ENCODE data around the gene GPR89B.
"Not testable (repeated sequence)": the region's sequence is repeated elsewhere in the genome, so short reads cannot be mapped to it uniquely, and the experiment has no call there.

Gene GPR89B

DNA sequence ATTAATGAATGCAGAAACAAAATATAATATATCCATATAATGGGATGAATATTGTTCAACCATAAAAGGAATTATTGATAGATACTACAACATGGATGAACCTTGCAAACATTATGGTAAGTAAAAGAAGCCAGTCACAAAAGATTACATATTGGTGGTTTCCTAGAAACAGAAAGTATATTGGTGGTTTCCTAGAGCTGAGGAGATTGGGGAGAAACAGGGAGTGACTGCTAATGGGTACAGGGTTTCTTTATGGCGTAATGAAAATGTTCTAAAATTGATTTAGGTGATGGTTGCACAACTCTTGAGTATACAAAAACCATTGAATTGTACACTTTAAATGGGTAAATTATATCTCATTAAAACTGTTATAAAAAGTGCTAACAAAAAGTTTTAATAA, 14.3 kb downstream of the GPR89B start:
- FAIRE-seq, result peak; percentile 87

DNA sequence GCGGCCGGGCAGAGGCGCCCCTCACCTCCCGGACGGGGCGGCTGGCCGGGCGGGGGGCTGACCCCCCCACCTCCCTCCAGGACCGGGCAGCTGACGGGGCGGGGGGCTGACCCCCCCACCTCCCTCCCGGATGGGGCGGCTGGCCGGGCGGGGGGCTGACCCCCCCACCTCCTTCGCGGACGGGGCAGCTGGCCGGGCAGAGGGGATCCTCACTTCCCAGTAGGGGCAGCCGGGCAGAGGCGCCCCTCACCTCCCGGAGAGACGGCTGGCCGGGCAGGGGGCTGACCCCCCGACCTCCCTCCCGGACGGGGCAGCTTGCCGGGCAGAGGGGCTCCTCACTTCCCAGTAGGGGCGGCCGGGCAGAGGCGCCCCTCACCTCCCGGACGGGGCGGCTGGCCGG, 21.3 kb downstream of the GPR89B start:
- not testable (repeated sequence) for FAIRE-seq

DNA sequence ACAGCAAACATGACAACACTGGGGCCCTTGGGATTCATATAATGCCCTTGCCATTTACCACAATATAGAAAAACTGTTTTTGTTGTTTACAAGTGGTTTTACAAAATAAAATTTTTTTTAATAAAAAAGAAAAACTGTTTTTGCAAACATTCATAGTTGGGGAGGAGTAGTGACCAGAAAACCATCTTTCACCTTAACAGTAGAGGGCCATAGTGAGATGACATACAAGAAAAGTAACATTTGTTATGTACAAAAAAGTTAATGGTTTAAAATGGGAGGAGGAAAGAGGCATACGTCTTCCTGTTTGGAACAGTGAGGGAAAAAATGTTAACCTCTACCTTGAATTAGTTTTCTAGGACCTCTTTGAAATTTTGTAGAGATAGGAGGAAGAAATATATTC, 30.7 kb downstream of the GPR89B start:
- FAIRE-seq, result not testable (repeated sequence)

DNA sequence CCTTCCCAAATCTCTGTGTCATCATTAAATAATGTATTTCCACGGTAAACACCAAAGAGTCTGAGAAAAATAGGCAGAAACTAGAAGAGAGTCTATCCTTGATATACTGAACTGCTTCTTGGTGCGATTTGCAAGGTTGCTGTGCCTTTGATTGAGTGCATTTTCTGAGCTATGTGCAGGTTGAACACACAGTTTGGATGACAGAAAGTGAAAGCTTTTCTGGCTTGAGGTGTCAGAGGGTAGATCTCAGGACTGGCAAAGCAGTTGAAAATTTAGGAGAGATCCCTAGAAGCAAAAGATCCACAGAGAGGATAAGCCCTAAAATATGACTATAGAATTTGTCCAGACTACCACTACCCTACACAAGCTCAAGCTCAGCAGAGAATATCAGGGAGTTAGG, 31.5 kb downstream of the GPR89B start:
- not testable (repeated sequence) for FAIRE-seq

DNA sequence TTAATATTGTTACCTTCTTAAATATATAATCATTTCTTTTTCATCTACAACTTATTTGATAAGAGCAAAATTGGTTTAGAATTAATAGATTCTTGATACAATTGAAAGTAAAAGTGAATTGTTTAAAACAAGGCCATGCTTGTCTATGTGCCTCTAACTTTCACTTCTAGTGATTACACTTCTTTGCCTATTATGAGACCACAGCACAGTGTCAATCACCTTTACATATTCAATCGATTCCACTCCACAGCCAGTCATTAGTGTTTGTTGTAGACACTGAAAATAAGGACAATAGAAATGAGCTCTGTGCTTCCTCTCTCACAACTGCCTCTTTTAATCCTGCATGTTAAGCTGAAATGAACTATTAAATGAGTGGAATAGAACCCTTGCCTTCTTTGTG, 36.4 kb downstream of the GPR89B start:
- not testable (repeated sequence) for FAIRE-seq

DNA sequence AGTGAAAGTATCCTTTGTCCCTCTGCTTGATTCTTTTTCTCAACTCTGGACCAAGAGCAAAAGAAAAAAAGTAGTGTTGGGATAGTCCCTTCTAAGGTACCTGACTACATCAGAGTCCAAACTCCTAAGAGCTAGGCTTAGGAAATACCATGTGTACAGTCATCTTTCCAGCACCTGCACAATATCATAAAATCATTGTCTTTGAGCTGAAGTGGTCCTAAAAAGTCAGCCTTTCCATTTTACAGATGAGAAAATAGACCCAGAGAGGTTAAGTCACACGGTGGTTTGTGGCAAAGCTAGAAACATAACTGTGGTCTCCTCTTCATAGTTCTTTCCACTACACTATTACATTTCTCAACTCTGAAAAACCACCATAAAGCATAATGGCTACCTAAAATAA, 38.4 kb downstream of the GPR89B start:
- not testable (repeated sequence) for FAIRE-seq

DNA sequence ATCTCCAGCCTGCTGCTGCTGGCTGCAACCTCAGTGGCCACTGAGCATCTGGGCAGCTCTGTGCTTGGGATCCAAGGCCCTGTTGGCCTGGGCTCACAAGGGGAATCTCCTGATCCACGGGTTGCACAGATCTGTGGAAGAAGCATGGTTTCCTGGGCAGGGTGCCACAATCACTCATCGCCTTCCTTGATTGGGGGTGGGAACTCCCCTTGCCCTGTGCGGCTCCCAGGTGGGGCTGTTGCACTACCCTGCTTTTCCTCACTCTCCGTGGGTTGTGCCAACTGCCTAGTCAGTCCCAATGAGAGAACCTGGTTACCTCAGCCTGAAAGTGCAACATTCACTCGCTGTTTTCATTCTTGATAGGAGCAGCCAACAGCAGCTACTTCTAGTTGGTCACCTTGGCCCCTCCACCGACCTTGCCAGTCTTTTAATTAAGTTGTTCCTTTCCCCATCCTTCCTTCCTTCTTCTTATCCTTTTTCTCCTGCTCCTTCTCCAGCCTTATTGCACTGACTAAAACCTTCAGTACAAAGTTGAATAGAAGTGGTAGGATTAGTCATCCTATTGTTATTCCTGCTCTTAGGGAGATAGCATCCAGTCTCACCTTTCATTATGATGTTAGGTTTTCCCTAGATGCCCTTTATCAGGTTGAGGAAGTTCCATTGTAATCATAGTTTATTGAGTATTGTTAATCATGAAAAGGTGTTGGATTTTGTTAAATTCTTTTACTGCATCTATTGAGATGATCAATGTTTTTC, 50.9 kb downstream of the GPR89B start:
- not testable (repeated sequence) for FAIRE-seq

DNA sequence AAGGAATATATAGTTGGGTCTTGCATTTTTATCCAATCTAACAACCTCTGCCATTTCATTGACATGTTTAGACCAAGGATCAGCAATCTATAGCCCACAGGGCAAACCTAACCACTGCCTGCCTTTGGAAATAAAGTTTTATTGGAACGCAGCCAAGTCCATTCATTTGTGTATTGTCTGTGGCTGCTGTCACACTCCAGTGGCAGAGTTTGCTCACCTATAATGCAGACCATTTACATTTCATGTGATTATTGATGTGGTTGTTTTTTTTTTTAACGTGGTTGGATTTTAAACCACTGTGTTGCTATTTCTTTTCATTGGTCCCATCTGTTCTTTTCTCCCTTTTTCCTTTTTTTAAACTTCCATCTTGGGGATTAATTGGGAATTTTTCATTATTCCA, 57.2 kb downstream of the GPR89B start:
- FAIRE-seq, result not testable (repeated sequence)

DNA sequence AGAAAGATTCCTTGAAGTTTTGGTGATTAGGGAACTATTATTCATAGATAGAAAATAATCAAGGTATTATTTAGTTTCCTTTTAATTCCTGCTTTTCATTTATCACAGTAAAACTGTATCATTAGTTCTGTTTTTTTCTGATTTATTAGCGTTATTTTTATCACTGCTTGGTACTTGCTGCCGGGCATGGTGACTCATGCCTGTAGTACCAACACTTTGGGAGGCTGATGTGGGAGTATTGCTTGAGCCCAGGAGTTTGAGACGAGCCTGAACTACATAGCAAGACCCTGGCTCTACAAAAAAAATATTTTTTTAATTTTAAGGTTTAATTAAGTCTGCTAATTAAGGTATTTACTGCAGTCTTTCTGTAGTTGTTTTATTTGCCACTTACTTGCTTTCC, 59.7 kb downstream of the GPR89B start:
- not testable (repeated sequence) for FAIRE-seq

DNA sequence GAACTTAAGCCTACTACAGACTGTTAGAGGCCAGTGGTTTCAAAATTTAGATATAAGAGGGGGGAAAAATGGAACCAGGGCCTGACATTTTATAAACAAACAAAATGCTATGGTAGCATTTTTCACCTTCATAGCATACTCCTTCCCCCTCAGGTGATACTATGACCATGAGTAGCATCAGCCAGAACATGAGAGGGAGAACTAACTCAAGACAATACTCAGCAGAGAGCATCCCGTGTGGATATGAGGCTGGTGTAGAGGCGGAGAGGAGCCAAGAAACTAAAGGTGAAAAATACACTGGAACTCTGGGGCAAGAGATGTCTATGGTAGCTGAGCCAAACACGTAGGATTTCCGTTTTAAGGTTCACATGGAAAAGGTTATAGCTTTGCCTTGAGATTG, 64.7 kb downstream of the GPR89B start:
- FAIRE-seq, result not testable (repeated sequence)

DNA sequence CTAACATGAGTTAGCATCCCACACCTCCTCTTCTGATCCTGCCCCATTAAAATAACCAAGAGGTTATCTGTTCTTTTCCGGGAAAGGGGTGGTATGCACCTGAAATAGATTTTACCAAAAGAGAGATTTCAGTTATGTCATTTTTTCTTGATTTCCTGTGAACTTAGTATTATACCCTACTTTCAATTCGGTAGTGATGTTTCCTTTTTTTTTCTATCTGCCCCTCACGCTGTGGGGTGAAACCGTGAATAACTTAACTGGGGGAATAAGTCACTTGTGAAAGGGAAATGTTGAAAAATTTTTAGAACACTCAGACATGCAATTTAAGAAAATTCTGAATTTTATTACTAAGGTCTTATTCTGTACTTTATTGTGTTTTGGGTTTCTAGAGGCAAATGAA, 65.2 kb downstream of the GPR89B start:
- FAIRE-seq, result not testable (repeated sequence)

DNA sequence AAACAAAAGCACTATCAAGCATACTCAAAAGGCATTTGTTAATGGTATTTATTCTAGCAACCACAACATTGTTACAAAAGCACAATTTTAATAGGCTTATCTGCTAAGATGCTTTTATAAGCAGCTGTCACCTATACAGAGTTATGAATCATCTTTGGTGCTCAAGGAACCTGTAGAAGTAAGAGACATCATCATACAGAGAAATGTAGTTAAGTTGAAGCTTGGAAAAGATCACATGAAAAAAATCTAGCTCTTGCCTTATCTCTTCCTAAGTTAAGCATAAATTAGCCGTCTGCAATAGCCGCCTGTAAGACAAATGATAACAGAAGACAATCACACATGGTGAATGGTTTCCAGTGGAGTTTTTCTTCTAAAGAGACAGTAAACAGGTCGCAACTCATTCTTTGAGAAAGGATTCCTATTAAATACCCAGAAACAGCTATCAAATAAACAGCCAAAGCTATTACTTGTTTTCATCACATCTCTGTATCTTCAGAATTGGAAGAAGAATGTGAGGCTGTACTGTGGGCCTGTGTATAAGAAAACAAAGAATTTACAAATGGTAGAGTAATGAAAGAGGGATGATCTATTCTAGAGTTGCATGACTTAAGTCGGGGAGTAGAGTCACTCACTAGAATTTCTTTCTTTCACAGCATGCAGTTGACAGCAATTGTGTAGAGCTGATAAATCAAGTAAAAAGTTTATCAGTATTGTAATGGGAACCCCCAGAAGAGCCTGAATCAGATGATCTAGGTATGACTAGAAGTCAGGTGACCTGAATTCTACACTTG, 65.8 kb downstream of the GPR89B start:
- FAIRE-seq, result not testable (repeated sequence)

DNA sequence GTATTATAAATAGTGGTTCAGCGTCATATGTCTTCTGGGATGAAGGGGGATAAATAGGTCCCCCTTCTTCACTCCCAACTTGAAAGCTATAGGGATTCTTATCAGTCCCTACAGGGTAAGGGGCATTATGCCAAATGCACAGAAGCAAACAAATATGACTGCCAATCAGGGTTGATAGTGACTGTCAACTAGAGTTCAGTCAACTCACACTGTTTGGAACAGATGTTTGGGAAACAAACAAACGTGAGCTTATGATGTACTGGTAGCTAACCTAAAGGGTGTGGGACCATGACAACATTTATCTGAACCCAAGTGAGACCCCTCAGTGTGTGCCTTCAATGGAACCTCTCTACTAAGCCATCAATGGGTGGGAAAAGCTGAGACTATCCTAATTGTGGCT, 67.9 kb downstream of the GPR89B start:
- not testable (repeated sequence) for FAIRE-seq

DNA sequence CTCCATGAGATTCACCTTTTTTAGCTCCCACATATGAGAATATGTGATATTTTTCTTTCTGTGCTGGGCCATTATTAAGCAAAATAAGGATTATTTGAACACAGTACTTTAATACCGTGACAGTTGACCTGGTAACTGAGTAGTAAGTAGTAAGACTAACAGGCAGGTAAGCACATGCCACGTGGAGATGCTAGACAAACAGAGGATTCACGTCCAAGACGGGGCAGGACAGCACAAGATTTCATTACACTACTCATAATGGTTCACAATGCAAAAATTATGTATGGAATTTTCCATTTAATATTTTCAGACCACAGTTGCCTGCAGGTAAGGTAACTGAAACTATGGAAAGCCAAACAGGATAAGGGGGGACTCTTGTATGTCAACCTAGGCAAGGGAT, 79.5 kb downstream of the GPR89B start:
- not testable (repeated sequence) for FAIRE-seq

DNA sequence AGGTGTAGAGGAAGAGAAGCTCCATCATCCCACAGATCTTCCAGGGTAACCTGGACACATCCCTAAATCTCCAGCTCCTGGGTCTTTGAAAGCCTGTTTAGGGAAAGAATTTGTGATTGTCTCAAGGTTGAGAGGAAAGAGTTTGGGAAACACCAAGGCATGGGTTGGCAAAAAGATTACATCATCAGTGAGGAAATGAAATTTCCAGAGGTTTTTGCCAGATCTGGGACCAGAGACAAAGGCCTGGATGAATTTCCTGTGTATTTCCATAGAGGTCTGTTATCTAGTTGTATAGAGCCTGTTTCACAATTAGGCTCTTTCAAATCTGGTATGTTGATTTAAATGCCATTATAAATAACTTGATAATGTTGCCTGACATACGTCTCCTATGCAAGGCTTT, 82.3 kb downstream of the GPR89B start:
- no peak for FAIRE-seq

DNA sequence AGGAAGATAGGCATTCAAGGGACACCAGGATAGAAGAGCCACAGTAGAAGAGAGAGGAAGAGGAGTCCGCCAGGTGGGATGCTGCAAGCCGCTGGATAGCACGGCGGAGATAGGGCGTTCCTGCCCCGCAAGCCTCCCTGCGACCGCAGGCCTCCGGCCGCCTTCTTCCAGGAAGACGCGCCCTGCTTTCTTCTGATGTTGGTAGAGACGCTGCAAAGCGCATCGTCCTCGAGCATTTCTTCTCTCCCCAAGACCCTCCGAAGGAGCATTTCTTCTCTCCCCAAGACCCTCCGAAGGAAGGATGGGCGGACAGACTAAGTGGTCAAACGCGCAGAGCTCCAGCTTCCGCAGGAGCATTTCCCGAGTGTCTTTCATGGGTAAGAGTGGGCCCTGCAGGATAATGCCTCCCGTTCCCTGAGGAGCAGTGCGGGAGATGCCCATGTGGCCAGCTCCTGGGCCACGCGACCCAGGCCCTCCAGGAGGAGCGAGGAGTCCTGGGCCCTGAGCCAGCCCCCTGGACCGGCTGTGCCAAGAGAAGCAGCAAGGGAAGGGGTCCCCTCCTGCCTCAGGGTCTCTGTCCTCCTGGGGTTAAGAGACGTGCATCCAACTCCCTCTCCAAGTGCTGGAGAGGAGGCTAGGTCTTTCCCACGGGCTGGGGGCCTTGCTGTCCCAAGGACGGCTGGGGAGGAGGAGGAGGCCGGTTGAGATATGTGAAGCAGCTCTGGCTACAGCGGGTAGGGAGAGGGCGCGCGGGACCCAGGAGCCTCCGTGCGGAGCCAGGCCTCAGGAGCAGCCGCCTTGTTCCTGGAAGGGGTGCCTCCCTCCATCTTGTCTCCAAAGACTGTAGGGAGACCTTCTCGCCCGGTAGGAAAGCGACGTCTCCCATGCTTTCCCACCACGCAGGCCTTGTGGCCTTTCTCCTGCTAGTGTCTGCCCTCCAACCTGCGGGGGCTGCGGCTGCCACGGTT, 85.2 kb downstream of the GPR89B start:
- FAIRE-seq, result not testable (repeated sequence)

DNA sequence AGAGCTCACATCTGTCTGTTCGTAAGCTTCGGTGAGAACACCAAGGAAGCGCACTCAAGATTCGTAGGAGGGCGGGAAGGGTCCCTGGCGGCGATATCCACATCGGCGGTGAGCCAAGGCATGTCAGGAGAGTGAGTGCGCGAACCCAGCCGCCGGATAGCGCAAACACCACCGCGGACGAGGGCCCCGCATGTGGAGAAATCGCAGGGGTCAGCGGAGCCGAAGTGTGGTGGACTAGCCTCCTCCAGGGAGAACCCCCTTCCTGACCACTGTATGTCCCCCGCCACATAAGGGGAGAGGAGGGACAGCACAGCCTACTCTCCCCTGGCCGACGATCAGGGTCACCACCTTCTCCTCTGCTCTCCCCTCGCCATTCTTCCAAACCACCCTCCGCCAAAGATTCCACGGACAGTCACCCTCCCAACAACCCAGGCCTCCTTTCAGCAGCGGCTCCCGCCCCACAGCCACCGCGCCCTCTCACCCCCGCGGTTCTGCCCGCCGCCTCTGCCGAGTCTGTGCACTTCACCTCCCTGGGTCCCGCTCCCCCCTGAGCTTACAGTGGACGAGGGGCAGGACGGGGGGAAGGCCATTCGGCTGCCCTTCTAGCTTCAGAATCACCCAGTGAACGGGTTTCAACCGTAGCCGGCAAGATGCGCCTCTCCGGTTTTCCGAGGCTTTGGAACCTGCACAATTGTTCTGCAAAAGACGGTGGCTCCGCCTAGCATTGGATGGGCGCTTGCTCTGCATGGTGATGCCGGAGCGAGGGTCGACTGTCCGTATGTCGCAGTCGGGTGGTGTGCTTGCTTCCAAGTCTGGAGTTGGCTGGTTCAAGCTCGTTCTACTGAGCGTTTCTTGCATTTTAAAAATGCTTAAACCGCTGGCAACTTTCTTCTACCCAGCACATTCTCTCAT, 86.3 kb downstream of the GPR89B start:
- not testable (repeated sequence) for FAIRE-seq

DNA sequence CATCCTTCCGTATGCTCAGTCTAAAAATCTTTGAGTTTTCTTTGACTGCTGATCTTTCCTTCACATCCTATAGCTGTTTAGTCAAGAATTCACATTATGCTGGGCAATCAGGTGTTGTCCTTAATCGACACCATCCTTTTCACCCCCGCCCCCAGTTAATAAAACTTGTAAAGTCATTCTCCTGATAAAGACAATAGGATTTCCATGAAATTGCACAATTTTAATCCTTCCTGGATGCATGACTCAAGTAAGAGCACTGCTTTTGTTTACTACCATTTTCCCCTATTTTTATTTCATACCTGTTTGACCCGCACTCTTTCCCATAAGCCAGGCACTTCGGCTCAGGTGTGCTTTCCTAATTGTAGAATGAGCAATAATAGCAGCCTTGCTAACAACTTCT, 96.7 kb downstream of the GPR89B start:
- not testable (repeated sequence) for FAIRE-seq

DNA sequence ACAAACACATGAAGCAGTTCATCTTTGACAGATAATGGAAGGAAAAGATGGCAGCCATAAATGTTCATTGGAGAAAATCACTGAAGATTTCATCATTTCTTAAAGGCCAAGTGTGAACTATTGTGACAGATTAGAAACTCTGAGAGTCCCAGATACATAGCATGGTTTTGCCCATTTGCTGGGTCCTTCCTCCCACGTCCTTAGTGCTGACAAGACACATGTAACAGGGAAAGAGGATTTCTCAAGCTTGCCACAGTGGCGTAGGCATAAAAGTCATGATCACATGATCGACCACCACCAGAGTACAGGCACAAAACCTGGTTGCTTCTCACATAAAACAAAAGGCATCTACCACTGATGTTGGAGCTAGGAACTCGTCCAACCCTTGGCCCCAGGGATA, 98.8 kb downstream of the GPR89B start:
- FAIRE-seq, result not testable (repeated sequence)

DNA sequence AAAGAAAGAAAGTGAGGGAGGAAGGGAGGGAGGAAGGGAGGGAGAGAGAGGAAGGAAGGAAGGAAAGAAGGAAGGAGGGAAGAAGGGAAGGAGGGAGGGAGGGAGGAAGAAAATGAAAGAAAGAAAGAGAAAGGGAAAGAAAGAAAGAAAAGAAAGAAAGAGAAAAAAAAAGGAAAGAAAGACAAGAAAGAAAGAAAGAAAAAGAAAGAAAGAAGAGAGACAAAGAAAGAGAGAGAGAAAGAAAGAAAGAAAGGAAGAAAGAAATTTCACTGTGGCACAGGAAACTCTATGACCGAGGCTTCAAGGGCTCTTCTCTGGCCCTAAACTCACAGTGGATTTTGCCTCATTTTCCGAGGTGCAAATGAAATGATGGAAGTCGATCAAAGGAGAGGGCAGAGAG, 104.0 kb downstream of the GPR89B start:
- FAIRE-seq, result not testable (repeated sequence)

DNA sequence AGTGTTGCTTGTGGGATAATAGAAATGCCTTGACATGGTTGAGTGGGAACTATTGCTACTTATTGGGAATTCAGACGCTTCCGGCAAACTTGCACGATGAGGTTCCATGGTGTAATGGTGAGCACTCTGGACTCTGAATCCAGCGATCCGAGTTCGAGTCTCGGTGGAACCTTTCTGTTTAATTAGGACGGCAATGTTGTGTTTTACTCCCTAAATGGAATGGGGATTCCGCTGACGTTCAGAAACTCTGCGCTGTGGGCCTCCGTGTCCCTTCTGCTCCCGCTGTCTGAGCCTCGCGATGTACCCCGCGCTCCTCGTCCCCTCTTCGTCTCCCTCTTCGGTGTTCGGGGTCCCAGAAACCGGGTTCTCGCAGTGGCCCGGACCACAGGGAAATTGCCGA, 104.5 kb downstream of the GPR89B start:
- not testable (repeated sequence) for FAIRE-seq

DNA sequence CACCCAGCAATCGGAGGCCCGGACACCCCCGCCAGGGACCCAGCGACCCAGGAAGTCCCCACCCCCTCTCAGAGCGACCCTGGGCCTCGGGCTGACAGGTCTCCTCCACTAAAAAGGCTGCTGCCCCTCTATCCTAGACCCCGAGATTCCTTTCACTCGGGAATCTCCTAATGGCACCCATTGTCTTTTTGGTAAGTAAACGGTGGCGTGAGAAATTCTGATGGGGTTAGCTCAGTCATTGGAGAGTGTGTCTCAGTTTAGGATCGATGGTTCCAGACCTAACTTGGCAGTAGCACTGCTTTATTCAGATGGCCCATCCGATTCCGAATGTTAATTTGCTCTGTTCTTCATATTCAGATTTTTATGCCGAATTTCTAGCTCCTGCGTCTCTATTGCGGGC, 104.9 kb downstream of the GPR89B start:
- FAIRE-seq, result not testable (repeated sequence)
